Esophagus squamous epithelium (tissue), 4 donors: ENCODE measurements around the gene CLEC4G.

ENCODE experiments used
- POLR2A ChIP-seq, 4 donors: fragments of 450-650 bp; IDR thresholded peaks; one replicate each; pipeline ENCODE4 v1.6.1; 2017; ENCODE audit warnings: antibody characterized with exemption in 4 of 4, mild to moderate bottlenecking in 4 of 4, moderate library complexity in 3 of 4
- TF ChIP-seq, protein P1 (sequence below), 6 experiments: fragments of 450-650 bp in 4 of 6; fragments of 200-600 bp in 2 of 6; sonication (generic) in 2 of 6; IDR thresholded peaks; one replicate each; pipeline ENCODE4 v1.5.1; 2016 to 2019; ENCODE audit warnings: antibody characterized with exemption in 6 of 6, mild to moderate bottlenecking in 4 of 6, moderate library complexity in 4 of 6

DNA sequence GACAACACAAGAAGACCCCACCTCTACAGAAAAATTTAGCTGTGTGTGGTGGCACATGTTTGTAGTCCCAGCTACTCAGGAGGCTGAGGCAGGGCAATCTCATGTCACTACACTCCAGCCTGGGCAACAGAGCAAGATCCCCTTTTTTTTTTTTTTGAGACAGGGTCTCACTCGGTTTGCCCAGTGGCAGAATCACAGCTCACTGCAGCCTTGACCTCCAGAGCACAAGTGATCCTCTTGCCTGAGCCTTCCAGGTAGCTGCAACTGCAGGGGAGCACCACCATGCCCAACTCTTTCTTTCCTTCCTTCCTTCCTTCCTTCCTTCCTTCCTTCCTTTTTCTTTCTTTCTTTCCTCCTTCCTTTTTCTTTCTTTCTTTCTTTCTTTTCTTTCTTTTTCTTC lies 4.2 kb upstream of the CLEC4G start:
- TF ChIP-seq, protein P1, sequence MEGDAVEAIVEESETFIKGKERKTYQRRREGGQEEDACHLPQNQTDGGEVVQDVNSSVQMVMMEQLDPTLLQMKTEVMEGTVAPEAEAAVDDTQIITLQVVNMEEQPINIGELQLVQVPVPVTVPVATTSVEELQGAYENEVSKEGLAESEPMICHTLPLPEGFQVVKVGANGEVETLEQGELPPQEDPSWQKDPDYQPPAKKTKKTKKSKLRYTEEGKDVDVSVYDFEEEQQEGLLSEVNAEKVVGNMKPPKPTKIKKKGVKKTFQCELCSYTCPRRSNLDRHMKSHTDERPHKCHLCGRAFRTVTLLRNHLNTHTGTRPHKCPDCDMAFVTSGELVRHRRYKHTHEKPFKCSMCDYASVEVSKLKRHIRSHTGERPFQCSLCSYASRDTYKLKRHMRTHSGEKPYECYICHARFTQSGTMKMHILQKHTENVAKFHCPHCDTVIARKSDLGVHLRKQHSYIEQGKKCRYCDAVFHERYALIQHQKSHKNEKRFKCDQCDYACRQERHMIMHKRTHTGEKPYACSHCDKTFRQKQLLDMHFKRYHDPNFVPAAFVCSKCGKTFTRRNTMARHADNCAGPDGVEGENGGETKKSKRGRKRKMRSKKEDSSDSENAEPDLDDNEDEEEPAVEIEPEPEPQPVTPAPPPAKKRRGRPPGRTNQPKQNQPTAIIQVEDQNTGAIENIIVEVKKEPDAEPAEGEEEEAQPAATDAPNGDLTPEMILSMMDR (IDR thresholded peaks at IDR 0.05): no peak
- no peak for TF ChIP-seq POLR2A (IDR thresholded peaks at IDR 0.05)
